ENCODE results near the gene APOC4.
A peak's percentile ranks its signal among the peaks of the same experiment; 100 is the strongest.
"Not testable (repeated sequence)": the region's sequence is repeated elsewhere in the genome, so short reads cannot be mapped to it uniquely, and the experiment has no call there.

The APOC4 gene

GRCh38 chr19:44924243-44924725, 17.8 kb upstream of the APOC4 start:
- no peak for DNase-seq

- DNase-seq: peak in 1 of 2 donors; percentile 18
Observed at GRCh38 chr19:44925114-44925891, 16.7 kb upstream of the APOC4 start.

GRCh38 chr19:44926245-44927077, 15.6 kb upstream of the APOC4 start:
- not testable (repeated sequence) for DNase-seq

GRCh38 chr19:44927746-44928145, 14.3 kb upstream of the APOC4 start:
- no peak for DNase-seq

- DNase-seq: no peak
Observed at GRCh38 chr19:44930088-44930487, 11.9 kb upstream of the APOC4 start.

GRCh38 chr19:44931541-44931940, 10.5 kb upstream of the APOC4 start:
- DNase-seq: no peak

GRCh38 chr19:44939668-44940067, 2.4 kb upstream of the APOC4 start:
- DNase-seq: no peak

GRCh38 chr19:44943801-44944249, 1.8 kb downstream of the APOC4 start:
- peak; percentile 30 to 31 for DNase-seq

GRCh38 chr19:44947041-44947581, 5.1 kb downstream of the APOC4 start:
- DNase-seq: no peak

GRCh38 chr19:44948237-44948636, 6.2 kb downstream of the APOC4 start:
- DNase-seq: no peak

- DNase-seq: no peak
Observed at GRCh38 chr19:44948763-44949374, 6.8 kb downstream of the APOC4 start.

GRCh38 chr19:44949550-44949949, 7.5 kb downstream of the APOC4 start:
- DNase-seq: no peak

GRCh38 chr19:44951179-44952159, 9.4 kb downstream of the APOC4 start:
- peak; percentile 15 to 53 for DNase-seq

GRCh38 chr19:44954278-44954648, 12.2 kb downstream of the APOC4 start:
- no peak for DNase-seq

- peak; percentile 91 to 97 for DNase-seq
Observed at GRCh38 chr19:44954649-44955504, 12.8 kb downstream of the APOC4 start, which contains the start of gene CLPTM1. TSS of gene CLPTM1 (plus strand) at chr19:44955380. CDS start at chr19:44955396, 16 bp downstream.

- no peak for DNase-seq
Observed at GRCh38 chr19:44955505-44956439, 13.7 kb downstream of the APOC4 start.

- DNase-seq: no peak
Observed at GRCh38 chr19:44957526-44957925, 15.5 kb downstream of the APOC4 start.

- no peak for DNase-seq
Observed at GRCh38 chr19:44958090-44958489, 16.1 kb downstream of the APOC4 start.

GRCh38 chr19:44959691-44960090, 17.7 kb downstream of the APOC4 start:
- no peak for DNase-seq
